ENCODE results near the gene NAV2.

Gene NAV2

GRCh38 chr11:19872512-19873145 is 160.0 kb downstream of the NAV2 start:
- in situ Hi-C loops (cut with HindIII; ENCODE audit: low pct_ligation_motif_present, low sequenced_read_pairs): no loop called here
- DNase-seq: no peak
- H3K27ac ChIP-seq: no peak overlapping the region
- no peak overlapping the region for H3K4me3 ChIP-seq (ENCODE audit: low read depth, low read length)
- no peaks in the 10 kb centered on the region for H3K27me3 ChIP-seq (replicated peaks)
- no peaks in the 10 kb centered on the region for H3K36me3 ChIP-seq (replicated peaks)
- no peak for TF ChIP-seq CTCF (IDR thresholded peaks at IDR 0.05; ENCODE audit: low read depth, low read length, missing control alignments)

DNA sequence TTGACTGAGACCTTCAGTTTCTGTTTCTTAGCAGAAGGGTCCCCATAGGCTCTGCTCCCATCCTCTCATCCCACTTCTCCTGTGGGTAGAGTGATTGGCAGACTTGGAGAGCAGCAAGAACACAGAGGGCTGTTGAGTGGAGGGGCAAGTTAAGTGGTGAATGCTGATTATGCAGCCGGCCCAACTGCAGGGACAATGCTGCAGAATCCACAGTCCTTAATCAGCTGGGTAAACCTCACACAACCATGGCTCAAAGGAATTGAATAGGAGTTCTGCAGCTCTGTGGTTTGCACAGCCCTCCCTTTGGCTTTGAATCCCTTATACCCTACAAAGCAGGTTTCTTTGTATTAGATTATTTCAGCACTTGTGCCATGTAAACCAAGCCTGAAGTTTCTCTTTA is 161.1 kb downstream of the NAV2 start:
- Histone ChIP-seq H3K27ac (no peak overlapping the region), H3K4me3 (ENCODE audit: low read depth, low read length) (no peak overlapping the region), H3K27me3 (replicated peaks) (no peaks in the 10 kb centered on the region), H3K36me3 (replicated peaks) (no peaks in the 10 kb centered on the region)
- in situ Hi-C loops (cut with HindIII; ENCODE audit: low pct_ligation_motif_present, low sequenced_read_pairs): no loop called here
- no peak for TF ChIP-seq CTCF (IDR thresholded peaks at IDR 0.05; ENCODE audit: low read depth, low read length, missing control alignments)
- no peak for DNase-seq

DNA sequence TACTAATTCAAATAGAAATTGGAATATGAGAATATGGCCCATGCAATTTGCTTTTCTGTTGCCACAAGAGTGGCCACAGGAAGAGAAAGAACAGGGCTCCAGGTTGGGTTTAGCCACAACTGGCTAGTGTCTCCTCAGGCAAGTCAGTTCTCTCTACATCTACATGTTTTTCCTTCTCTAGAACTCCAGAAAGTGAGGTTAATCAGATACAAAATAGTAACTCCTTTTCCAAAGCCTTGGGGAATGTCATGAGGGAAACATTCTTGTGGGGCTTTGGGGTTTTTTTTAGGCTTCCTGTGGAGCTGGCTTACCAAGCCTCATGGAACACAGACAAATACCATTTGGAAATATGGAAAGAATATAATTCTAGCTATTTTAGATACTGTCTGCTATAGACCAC is 161.6 kb downstream of the NAV2 start:
- DNase-seq: no peak
- H3K36me3 ChIP-seq (replicated peaks): no peaks in the 10 kb centered on the region
- no peak for TF ChIP-seq CTCF (IDR thresholded peaks at IDR 0.05; ENCODE audit: low read depth, low read length, missing control alignments)
- no peaks in the 10 kb centered on the region for H3K27me3 ChIP-seq (replicated peaks)
- H3K27ac ChIP-seq: no peak overlapping the region
- in situ Hi-C loops (cut with HindIII; ENCODE audit: low pct_ligation_motif_present, low sequenced_read_pairs): no loop called here
- H3K4me3 ChIP-seq (ENCODE audit: low read depth, low read length): no peak overlapping the region

DNA sequence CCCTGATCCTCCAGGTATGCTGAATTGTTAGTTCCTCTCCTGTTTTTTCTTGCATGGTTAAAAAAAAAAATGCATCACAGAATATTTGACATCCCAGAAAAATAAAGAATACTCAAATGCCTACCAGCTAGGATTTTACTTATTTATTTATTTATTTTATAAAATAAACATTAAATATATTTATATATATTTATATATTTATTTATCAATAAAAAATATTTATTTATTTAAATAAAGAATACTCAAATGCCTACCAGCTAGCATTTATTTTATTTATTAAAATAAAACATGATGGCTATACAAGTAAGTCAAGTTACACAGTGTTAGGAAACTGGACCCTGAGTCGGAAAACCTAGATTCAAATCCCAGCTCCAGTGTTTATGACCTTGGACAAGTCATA is 164.1 kb downstream of the NAV2 start:
- Histone ChIP-seq H3K27ac (no peak overlapping the region), H3K4me3 (ENCODE audit: low read depth, low read length) (no peak overlapping the region), H3K36me3 (replicated peaks) (peaks cover 14% of the 10 kb centered on the region), H3K27me3 (replicated peaks) (no peaks in the 10 kb centered on the region)
- DNase-seq: no peak
- in situ Hi-C loops (cut with HindIII; ENCODE audit: low pct_ligation_motif_present, low sequenced_read_pairs): loop anchor here (25.0 kb wide), 1 partner anchor 314 kb away; no protein-coding TSS in a partner anchor
- no peak for TF ChIP-seq CTCF (IDR thresholded peaks at IDR 0.05; ENCODE audit: low read depth, low read length, missing control alignments)

DNA sequence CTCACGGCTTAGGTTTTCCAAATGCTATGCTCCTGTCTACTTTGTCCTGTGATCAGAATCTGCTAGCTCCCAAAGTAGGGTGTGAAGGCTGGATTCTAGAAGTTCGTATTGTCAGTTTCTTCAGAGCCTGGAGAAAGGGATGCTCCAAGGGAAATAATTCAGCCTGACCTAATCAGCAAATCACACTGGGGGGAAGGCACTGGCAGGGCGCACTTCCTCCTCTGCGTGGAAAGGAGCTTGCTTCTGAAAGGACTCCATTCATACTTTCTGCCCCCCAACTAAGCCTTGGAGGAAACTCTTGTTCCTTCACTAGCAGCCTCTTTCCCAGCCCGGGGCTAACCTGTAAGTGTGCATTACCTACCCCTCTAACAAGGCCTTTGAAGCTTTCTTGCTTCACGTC is 165.9 kb downstream of the NAV2 start:
- Histone ChIP-seq H3K27me3 (replicated peaks) (no peaks in the 10 kb centered on the region), H3K27ac (no peak overlapping the region), H3K4me3 (ENCODE audit: low read depth, low read length) (no peak overlapping the region), H3K36me3 (replicated peaks) (peaks cover 21% of the 10 kb centered on the region)
- no peak for DNase-seq
- TF ChIP-seq CTCF (IDR thresholded peaks at IDR 0.05; ENCODE audit: low read depth, low read length, missing control alignments): no peak
- in situ Hi-C loops (cut with HindIII; ENCODE audit: low pct_ligation_motif_present, low sequenced_read_pairs): loop anchor here (25.0 kb wide), 1 partner anchor 316 kb away; no protein-coding TSS in a partner anchor
